Breast epithelium (tissue), 4 donors: ENCODE data around the gene C1S. TPM values are rescaled to one million over a fixed set of nuclear protein-coding genes. Genes with fewer than 3 reads are reported as not detected.

Source experiments
- DNase-seq, 2 donors: peaks; one replicate each; pipeline ENCODE4 v3.0.0-alpha.2; 2019; ENCODE audit warnings: low spot score in 2 of 2
- H3K27ac ChIP-seq, 2 donors: fragments of 200-600 bp; sonication (generic) in 1 of 2; one replicate each; pipeline ENCODE4 v1.5.1; 2016 to 2019; ENCODE audit warnings: mild to moderate bottlenecking in 1 of 2
- H3K27me3 ChIP-seq, 2 donors: fragments of 200-600 bp; sonication (generic) in 1 of 2; one replicate each; pipeline versions ENCODE4 v1.5.1 to v1.6.0; 2017 to 2019; ENCODE audit warnings: control low read depth in 1 of 2, mild to moderate bottlenecking in 1 of 2
- H3K36me3 ChIP-seq: fragments of 200-600 bp; one replicate; pipeline ENCODE4 v1.5.1; 2019
- H3K4me1 ChIP-seq, 2 donors: fragments of 200-600 bp; sonication (generic); one replicate each; pipeline ENCODE4 v1.5.1; 2016 to 2019; ENCODE audit warnings: control low read depth in 1 of 2
- H3K4me3 ChIP-seq, 3 donors: fragments of 200-600 bp; sonication (generic); 1 replicate in 2 of 3; 2 replicates in 1 of 3; pipeline ENCODE4 v1.5.1; 2016 to 2019; ENCODE audit warnings: mild to moderate bottlenecking in 3 of 3, moderate library complexity in 2 of 3
- H3K9me3 ChIP-seq, 2 donors: fragments of 200-600 bp; sonication (generic) in 1 of 2; one replicate each; pipeline ENCODE4 v1.5.1; 2016 to 2019; ENCODE audit warnings: control low read depth in 1 of 2
- CTCF ChIP-seq, 3 donors: fragments of 450-650 bp; IDR thresholded peaks; one replicate each; pipeline ENCODE4 v1.5.1; 2016 to 2017; ENCODE audit warnings: antibody characterized with exemption in 3 of 3, mild to moderate bottlenecking in 3 of 3, moderate library complexity in 3 of 3
- POLR2A ChIP-seq: fragments of 450-650 bp; IDR thresholded peaks from one replicate; pipeline ENCODE4 v1.6.1; 2016; ENCODE audit warnings: antibody characterized with exemption, mild to moderate bottlenecking, moderate library complexity
- POLR2AphosphoS5 ChIP-seq, 3 donors: sonication (generic); formaldehyde crosslinking; IDR thresholded peaks; one replicate each; pipeline ENCODE4 v1.6.1; 2017; ENCODE audit warnings: antibody characterized with exemption in 3 of 3
- intact Hi-C: fragments of 100-400 bp; cut with DNase I; formaldehyde crosslinking; loops from one replicate; pipeline ENCODE4 v1.15.1; 2023; ENCODE audit warnings: low total_unique reads
- total RNA-seq, 3 donors: library from RNA; depleted of rRNA; stranded (reverse); fragments of >200 nt; gene quantifications; one replicate each; pipeline ENCODE4 v1.1.0, GENCODE V29; 2016

The C1S gene
- total RNA-seq, 3 donors from 2014 or later = 307 to 959 (median 622) TPM

DNA sequence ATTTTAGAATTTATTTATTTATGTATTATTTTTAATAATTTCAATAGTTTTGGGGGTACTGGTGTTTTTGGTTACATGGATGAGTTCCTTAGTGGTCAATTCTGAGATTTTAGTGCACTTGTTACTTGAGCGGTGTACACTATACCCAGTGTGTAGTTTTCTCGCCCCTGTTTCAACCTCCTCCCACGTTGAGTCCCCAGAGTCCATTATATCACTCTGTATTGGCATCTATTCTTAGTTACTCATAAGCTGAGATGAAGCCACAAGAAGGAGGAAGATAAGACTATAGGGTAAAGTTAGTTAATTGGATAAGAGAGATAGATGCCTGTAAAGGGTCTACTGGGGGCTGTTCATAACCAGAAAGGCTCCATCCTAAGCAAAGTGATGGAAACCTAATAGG, 4.0 kb downstream of the C1S start:
- Histone ChIP-seq H3K27ac (no peak overlapping the region), H3K4me1 (no peaks in the 10 kb centered on the region), H3K9me3 (no peaks in the 10 kb centered on the region), H3K27me3 (no peaks in the 10 kb centered on the region), H3K36me3 (no peaks in the 10 kb centered on the region), H3K4me3 (peak overlapping the region in 1 of 3 donors; percentile 62)
- no peak for DNase-seq
- no peak for TF ChIP-seq POLR2A
- intact Hi-C loops = no loop called here

DNA sequence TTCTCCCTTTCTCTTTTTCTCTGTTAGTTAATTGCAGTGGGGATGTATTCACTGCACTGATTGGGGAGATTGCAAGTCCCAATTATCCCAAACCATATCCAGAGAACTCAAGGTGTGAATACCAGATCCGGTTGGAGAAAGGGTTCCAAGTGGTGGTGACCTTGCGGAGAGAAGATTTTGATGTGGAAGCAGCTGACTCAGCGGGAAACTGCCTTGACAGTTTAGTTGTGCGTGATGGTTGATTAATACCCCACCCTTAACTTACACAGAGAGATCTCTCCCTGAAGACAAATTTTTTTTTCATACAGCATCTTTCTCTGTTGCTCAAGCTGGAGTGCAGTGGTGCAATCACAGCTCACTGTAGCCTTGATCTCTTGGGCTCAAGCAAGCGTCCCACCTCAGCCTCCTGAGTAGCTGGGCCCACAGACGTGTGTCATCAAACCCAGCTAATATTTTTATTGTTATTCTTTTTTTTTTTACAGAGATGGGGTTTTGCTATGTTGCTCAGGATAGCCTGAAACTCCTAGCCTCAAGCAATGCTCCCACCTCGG, 4.6 kb downstream of the C1S start:
- Histone ChIP-seq H3K27ac (no peak overlapping the region), H3K36me3 (no peaks in the 10 kb centered on the region)

DNA sequence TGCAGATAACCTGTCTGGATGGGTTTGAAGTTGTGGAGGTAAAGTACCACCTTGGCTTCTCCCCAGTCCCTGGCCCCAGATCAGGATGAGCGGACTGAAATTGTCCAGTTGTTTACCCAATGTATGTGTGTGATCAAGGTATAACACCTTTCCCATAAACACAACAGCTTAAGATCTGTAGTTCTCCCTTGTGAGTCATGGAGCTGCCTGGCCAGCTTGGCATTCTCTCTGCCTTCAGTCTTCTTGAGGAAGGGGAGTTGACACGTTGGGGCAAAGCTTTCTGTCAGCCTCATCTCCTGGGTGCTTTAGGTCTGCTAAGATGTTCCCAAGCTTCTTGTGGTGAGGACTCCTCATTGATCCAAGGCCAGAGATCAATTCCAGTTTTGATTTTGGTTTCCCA, 6.1 kb downstream of the C1S start:
- Histone ChIP-seq H3K27me3 (no peaks in the 10 kb centered on the region), H3K27ac (no peak overlapping the region), H3K36me3 (no peaks in the 10 kb centered on the region), H3K4me1 (no peaks in the 10 kb centered on the region), H3K9me3 (no peaks in the 10 kb centered on the region), H3K4me3 (no peak overlapping the region)
- TF ChIP-seq POLR2A = no peak
- no peak for DNase-seq
- intact Hi-C loops = no loop called here

More for the DNA sequence above, 4.6 kb downstream of the C1S start:
- intact Hi-C loops = no loop called here
- no peak for TF ChIP-seq CTCF (IDR thresholded peaks at IDR 0.05)
- no peak for TF ChIP-seq POLR2AphosphoS5 (IDR thresholded peaks at IDR 0.05)
- TF ChIP-seq POLR2A = no peak
- no peak for DNase-seq
- no peaks in the 10 kb centered on the region for H3K9me3 ChIP-seq
- H3K4me3 ChIP-seq = no peak overlapping the region
- H3K27me3 ChIP-seq = no peaks in the 10 kb centered on the region
- H3K4me1 ChIP-seq = no peaks in the 10 kb centered on the region

GRCh38 chr12:7067096-7067495, 6.6 kb downstream of the C1S start:
- no peak for DNase-seq
- Histone ChIP-seq H3K36me3 (no peaks in the 10 kb centered on the region), H3K4me3 (no peak overlapping the region), H3K27me3 (no peaks in the 10 kb centered on the region), H3K9me3 (no peaks in the 10 kb centered on the region), H3K27ac (peak overlapping the region in 1 of 2 donors; percentile 58), H3K4me1 (no peaks in the 10 kb centered on the region)
- no peak for TF ChIP-seq POLR2A
- no peak for TF ChIP-seq CTCF (IDR thresholded peaks at IDR 0.05)
- TF ChIP-seq POLR2AphosphoS5 (IDR thresholded peaks at IDR 0.05) = no peak
- intact Hi-C loops = no loop called here

GRCh38 chr12:7068240-7068993, 7.9 kb downstream of the C1S start:
- no peak for TF ChIP-seq CTCF (IDR thresholded peaks at IDR 0.05)
- TF ChIP-seq POLR2A = no peak
- TF ChIP-seq POLR2AphosphoS5 (IDR thresholded peaks at IDR 0.05) = no peak
- no peak for DNase-seq
- no peaks in the 10 kb centered on the region for H3K36me3 ChIP-seq

GRCh38 chr12:7068994-7069346, 8.5 kb downstream of the C1S start:
- TF ChIP-seq POLR2A (no peak), POLR2AphosphoS5 (IDR thresholded peaks at IDR 0.05) (no peak), CTCF (IDR thresholded peaks at IDR 0.05) (no peak)
- Histone ChIP-seq H3K27ac (peak overlapping the region; percentile 6 to 57), H3K36me3 (no peaks in the 10 kb centered on the region)

More at GRCh38 chr12:7068240-7068993, 7.9 kb downstream of the C1S start:
- H3K4me1 ChIP-seq = no peaks in the 10 kb centered on the region
- H3K27me3 ChIP-seq = no peaks in the 10 kb centered on the region
- no peak overlapping the region for H3K4me3 ChIP-seq
- H3K9me3 ChIP-seq = no peaks in the 10 kb centered on the region
- intact Hi-C loops = no loop called here
- peak overlapping the region; percentile 6 to 57 for H3K27ac ChIP-seq

More at GRCh38 chr12:7068994-7069346, 8.5 kb downstream of the C1S start:
- no peaks in the 10 kb centered on the region for H3K4me1 ChIP-seq
- intact Hi-C loops = no loop called here
- no peak overlapping the region for H3K4me3 ChIP-seq
- no peaks in the 10 kb centered on the region for H3K9me3 ChIP-seq
- DNase-seq = no peak
- no peaks in the 10 kb centered on the region for H3K27me3 ChIP-seq
